Fibroblast of upper back skin (primary cell): ENCODE data around the gene CLCNKA.
"Not testable (repeated sequence)": the region's sequence is repeated elsewhere in the genome, so short reads cannot be mapped to it uniquely, and the experiment has no call there.

ENCODE experiments used
- DNase-seq: peaks from one replicate; pipeline ENCODE4 v3.0.0-alpha.2; 2013

CLCNKA gene

DNA sequence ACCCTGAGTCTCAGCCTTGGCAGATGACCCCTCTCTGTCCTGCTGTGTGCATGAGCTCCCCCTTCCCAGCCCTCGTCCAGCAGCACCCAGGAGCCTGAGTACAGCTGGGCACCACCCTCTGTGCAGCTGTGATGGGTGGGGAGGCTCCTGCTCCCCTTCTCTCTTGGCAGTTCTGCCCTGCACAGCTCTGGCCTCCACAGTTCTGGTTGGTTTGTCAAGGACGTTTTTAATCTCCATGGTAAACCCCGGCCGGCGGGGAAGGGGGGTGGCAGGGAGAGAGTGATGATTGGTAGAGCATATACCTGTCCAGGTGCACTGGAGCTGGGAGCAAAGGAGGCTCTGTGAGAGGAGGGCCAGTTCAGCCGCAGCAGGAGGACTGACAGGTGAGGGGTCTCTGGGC, at the start of gene CLCNKA:
TSS of gene CLCNKA (plus strand) at position 356 of the 400 bp plus-strand sequence. CDS start 584 bp downstream, outside the sequence.
- DNase-seq: no peak

GRCh38 chr1:15972409-15972808, 49.4 kb upstream of the CLCNKA start:
- DNase-seq: no peak

- DNase-seq: no peak
Observed at GRCh38 chr1:15973772-15974171, 48.1 kb upstream of the CLCNKA start.

GRCh38 chr1:15974855-15975254, 47.0 kb upstream of the CLCNKA start:
- no peak for DNase-seq

DNA sequence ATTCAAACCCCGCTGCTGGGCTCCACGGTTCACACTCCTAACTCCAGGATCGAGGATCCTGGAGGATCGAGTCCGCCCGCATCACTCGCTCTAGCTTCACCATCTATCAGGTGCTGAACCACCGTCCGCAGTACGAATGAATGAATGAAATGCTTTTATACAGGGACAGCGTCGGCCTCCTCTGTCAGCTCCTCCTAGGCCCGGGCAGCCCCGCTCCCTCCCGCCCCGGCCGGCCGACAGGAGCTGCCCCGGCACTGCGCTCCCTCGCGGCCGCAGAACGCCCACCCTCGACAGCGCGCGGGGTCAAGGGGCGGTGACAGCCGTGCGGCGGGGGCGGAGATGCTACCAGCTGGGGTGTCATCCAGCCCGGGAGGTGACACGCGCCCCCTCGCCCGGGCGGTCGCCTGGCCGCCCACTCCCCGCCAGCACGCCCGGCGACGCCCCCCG, 46.5 kb upstream of the CLCNKA start:
- peak; percentile 38 for DNase-seq

DNA sequence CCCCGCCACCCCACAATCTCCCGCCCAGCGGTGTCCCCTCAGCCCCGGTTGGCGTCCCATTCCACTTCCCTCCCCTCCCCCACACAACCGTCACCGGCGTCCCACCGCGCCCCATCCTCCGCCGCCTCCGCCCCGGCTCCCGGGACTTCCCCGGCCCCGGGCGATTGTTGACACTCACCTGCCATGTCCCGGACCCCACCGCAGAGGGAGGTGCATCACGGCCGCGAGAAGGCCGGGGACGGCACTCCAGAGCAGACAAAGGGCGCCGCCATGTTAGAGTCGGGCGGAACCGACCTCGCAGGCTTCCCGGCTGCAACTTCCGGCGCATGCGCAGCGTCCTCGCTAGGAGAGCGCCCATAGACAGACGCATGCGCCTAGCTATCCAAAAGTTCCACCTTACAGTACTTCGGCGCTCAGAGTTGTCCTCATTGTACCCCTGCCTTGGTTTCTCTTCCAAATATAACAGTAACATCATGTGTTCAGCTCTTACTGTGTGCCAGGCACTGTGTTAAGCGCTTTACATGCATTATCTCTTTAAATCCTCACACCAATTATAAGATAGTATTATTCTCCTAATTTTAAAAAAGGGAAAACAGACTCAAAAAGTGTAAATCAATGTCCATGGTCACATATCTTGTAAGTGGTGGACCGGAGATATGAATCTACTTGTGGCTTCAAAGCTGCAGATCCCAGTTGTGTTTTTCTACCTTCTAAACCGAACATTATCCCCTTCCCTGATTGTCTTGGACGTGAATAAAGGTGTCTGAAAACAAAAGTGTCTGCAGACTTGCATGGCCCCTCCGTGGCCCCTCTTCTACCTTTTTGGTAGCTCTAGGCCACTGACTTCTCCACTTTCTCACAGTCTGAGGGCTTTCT, 45.8 kb upstream of the CLCNKA start, which contains the start of gene ZBTB17:
TSS of gene ZBTB17 (minus strand) at position 297 of the 876 bp plus-strand sequence. CDS start 27,606 bp downstream, outside the sequence.
- peak; percentile 92 for DNase-seq

GRCh38 chr1:15977947-15978346, 43.9 kb upstream of the CLCNKA start:
- DNase-seq: not testable (repeated sequence)

GRCh38 chr1:15981679-15982078, 40.2 kb upstream of the CLCNKA start:
- DNase-seq: no peak

- no peak for DNase-seq
Observed at GRCh38 chr1:15983275-15983674, 38.6 kb upstream of the CLCNKA start.

DNA sequence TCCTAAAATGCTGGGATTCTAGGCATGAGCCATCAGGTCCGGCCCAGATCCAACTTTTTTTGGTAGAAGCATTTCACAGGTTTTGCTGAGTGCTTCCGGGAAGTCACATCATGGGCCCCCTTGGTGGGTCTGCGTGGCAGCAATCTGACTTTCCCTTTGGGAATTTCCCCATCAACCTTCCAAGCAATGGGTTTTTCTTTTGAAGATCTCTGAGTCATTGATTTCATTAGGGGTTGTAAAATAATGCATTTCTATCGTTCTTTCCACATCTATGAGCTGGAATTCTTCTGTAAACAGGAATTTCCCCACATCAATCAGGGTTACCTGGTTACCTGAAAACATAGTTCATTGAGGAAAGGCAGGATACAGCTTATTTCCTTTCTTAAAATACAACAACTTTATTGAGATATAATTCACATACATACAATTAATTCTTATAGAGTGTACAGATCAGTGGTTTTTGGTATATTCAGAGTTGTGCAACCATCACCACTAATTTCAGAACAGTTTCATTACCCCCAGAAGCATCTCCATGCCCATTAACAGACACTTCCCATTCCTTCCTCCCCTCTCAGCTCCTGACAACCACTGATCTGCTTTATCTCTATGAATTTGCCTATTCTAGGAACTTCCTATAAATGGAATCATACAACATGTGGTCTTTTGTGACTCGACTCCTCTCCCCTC, 36.1 kb upstream of the CLCNKA start:
- DNase-seq: no peak

GRCh38 chr1:15988856-15989736, 32.7 kb upstream of the CLCNKA start:
- DNase-seq: no peak

- no peak for DNase-seq
Observed at GRCh38 chr1:15989776-15990175, 32.1 kb upstream of the CLCNKA start.

DNA sequence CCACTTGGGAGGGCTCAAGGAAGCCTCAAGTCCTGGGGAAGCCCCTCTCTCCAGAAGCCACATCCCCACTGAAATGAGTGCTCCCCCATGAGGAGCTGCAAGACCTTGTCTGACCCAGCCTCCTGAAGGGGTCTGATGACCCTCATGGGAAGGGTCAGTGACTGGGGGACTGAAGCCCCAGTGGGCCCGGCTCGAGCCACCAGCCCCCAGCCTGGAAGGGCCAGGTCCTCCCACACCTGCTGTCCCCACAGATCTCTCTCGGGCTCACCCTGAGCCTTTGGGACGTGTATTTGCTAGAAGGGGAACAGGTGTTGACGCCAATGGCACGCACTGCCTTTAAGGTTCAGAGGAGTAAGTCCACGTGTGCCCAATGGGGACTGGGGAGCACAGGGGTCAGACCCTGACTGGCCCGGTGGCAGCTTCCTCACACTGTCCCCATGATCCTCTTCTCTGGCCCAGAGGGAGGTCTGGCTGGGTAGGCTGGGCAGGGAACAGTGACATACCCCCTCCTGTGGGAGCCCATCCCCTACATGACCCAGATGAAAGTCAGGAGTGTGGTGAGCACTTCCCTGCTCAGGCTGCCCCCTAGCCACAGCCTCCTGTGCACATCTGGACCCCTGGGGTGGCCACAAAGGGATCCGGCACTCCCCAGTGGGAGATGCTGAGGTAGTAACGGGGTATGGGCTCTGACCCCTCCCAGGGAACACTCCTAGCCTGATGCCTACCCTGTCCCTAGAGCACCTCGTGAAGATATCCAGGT, 30.2 kb upstream of the CLCNKA start:
- no peak for DNase-seq

DNA sequence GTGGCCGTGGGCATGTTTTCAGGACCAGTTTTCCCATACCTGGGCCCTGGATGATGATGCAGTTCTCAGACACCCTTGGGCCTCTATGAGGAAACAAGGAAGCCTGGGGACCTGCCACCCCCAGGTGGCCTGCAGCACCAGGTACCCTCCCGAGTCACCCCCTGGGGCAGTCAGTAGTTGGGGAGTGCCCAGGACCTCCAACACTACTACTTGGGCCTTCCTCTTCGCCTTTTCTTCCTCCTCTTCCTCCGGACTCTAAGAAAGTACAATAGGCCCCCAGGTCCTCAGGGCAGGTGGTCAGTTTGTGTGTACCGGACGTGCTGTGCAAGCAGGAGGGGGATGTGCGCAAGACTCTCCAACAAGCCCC, 29.7 kb upstream of the CLCNKA start:
- no peak for DNase-seq

- no peak for DNase-seq
Observed at GRCh38 chr1:15992582-15993500, 29.0 kb upstream of the CLCNKA start.

DNA sequence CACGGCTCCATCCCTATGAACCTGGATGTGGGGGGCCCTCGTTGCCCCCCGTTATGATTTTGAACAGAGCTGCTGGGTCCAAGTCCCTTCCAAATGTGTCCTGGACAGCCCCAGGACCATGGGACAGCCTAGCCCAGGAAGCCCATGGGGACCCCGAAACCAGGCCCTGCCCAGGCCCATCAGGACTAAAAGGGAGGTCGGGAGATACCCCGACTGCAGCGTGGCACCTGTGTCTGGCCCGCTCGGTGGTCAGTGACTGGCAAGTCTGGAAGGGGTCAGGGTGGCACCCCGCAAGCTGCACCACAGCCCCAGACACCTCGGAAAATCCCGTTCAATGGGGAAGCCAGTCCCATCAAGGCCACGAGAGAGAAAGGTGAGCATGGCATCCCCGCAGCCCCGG, 28.2 kb upstream of the CLCNKA start:
- no peak for DNase-seq

- no peak for DNase-seq
Observed at GRCh38 chr1:15994081-15994480, 27.8 kb upstream of the CLCNKA start.

DNA sequence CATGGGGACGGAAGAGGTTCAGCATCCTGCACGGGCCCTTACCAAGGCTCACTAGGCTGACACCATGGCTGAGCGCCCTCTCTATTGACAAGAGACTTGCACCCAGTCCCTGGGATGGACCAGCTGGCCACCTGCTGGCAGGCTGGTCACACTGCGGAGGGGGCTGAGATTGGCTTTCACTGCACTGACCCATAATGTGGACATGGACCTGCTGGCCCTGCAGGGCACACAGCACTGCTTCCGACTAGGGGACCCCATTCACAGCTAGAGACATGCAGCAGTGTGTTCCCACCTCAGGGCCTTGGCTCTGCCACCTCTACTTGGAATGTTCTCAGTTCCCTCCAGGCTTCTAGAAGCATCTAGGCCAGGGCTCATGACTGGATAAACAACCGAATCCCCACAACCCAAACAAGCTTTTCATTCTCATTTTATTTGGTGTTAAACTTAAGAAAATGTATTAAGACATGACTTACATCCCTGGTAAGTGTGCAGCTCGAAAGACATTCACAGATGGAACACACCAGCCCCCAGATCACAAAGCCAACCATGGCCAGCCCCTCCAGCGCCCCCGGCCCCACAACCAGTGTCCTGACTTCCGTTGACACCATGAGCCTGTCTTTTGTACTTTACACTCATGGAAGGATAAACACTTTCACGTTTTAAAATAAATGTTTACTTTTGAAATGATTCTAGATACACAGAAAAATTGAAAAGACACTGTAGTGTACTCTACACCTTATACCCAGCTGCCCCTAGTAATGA, 27.1 kb upstream of the CLCNKA start:
- DNase-seq: peak; percentile 50

DNA sequence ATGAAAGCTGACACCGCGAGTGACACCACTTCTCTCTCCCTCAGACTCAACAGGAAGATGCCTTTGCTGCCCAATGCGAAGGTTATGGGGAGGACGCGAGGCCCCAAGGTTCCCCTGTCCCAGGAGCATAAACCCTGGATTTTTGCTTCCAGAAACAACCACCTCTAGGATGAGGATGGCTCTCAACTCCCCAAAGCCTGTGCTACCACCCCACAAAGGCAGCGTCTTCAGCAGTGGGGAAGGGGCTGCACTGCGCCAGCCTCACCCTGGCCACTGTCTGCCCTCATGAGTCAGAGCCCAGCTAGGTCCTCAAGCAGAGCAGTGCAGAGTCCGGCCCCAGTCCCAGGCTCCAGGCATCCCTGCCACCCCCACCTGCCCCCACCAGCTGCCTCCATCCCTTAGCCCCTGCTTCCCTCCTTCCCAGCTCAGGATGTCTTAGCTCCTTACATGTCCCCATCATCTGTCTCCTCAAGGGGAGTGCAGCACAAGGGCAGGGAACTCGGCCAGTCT, 24.7 kb upstream of the CLCNKA start:
- DNase-seq: no peak

DNA sequence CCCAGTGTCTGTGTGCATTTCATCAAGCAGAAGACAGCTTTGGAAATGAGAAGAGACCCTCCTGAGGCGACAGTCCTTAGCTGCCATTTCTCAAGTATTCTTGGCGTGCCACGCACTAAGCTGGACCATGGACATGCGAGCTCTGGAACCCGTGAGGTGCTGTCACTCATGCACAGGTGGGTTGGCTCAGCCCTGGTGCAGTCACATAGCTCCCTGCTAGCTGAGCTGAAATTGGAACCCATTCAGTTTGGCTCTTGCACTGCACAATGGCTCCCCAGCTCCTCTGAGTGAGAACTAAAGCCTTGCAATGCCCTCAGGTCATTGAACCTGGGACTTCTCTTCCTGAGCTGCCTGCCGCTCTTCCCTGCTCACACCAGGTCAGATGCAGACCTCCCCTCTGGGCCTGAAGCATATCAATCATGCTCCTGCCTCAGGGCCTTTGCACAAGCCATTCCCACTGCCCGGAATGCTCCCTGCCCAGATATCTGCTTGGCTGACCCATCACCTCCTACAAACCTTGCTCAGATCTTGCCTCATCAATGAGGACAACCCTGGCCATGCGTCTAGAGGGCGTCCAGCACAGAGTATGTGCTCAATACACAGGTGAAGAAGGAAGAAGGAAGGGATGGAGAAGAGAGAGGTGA, 24.1 kb upstream of the CLCNKA start:
- DNase-seq: no peak
